ENCODE data around the gene CHRNA5.

DNA sequence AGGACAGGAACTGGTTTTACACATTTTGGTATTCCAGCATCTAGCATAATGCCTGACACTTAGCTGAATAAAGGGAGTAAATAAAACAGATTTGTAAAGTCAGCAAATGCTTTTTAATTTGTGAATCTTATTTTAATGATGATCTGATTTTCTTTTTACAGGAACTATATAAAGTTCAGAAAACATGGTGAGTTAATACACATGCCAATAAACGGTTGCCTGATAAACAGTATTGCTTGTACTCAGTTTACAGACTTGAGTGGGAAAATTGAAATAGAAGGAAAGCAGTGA lies 23.6 kb upstream of the CHRNA5 start:
- TF ChIP-seq, protein P1, sequence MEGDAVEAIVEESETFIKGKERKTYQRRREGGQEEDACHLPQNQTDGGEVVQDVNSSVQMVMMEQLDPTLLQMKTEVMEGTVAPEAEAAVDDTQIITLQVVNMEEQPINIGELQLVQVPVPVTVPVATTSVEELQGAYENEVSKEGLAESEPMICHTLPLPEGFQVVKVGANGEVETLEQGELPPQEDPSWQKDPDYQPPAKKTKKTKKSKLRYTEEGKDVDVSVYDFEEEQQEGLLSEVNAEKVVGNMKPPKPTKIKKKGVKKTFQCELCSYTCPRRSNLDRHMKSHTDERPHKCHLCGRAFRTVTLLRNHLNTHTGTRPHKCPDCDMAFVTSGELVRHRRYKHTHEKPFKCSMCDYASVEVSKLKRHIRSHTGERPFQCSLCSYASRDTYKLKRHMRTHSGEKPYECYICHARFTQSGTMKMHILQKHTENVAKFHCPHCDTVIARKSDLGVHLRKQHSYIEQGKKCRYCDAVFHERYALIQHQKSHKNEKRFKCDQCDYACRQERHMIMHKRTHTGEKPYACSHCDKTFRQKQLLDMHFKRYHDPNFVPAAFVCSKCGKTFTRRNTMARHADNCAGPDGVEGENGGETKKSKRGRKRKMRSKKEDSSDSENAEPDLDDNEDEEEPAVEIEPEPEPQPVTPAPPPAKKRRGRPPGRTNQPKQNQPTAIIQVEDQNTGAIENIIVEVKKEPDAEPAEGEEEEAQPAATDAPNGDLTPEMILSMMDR (IDR thresholded peaks at IDR 0.05; ENCODE audit: insufficient read depth, low read length, poor library complexity, severe bottlenecking): no peak
- no peak for TF ChIP-seq EZH2phosphoT487 (conservative IDR thresholded peaks at IDR 0.05; ENCODE audit: low read length)
